K562 (cell line): Measurements from ENCODE around the gene ZSWIM4. TPM values are rescaled to one million over a fixed set of nuclear protein-coding genes. Genes with fewer than 3 reads are reported as not detected.

ENCODE experiments used
- BCLAF1 ChIP-seq, 2 experiments: fragments of 450-650 bp in 1 of 2; IDR thresholded peaks; 2 replicates each; pipeline ENCODE4 v1.6.1; 2011 to 2017; ENCODE audit warnings: low read depth in 2 of 2, antibody characterized with exemption in 1 of 2, borderline replicate concordance in 1 of 2, low read length in 1 of 2, mild to moderate bottlenecking in 1 of 2, mixed read lengths in 1 of 2; ENCODE audit not compliant: control insufficient read depth in 1 of 2
- BCOR ChIP-seq: fragments of 450-650 bp; IDR thresholded peaks from 2 replicates; pipeline ENCODE4 v1.6.1; 2016
- BDP1 ChIP-seq: IDR thresholded peaks from 3 replicates; pipeline ENCODE4 v1.6.1; 2011; ENCODE audit not compliant: insufficient read length, insufficient read depth
- BRCA1 ChIP-seq, 2 experiments: fragments of 450-650 bp in 1 of 2; sonication (generic) in 1 of 2; formaldehyde crosslinking in 1 of 2; IDR thresholded peaks; 2 replicates each; pipeline versions ENCODE4 v1.5.0 to v1.6.1; 2017 to 2020; ENCODE audit warnings: mild to moderate bottlenecking in 1 of 2, missing genetic modification reagents in 1 of 2
- CEBPB ChIP-seq: fragments of 450-650 bp; IDR thresholded peaks from 2 replicates; pipeline ENCODE4 v1.6.1; 2016; ENCODE audit warnings: missing genetic modification characterization, missing compliant biosample characterization
- CEBPG ChIP-seq, 3 experiments: fragments of 200-800 bp in 1 of 3; sonication (Bioruptor generic) in 1 of 3; sonication (generic) in 1 of 3; formaldehyde crosslinking in 1 of 3; IDR thresholded peaks in 2 of 3; conservative IDR thresholded peaks in 1 of 3; 2 replicates each; pipeline versions ENCODE4 v1.6.1 to v1.8.0; 2016 to 2022; ENCODE audit warnings: missing compliant biosample characterization in 2 of 3, missing genetic modification characterization in 2 of 3, mild to moderate bottlenecking in 1 of 3, missing genetic modification reagents in 1 of 3
- CREBBP ChIP-seq: IDR thresholded peaks from one replicate; pipeline ENCODE4 v1.6.1; 2012; ENCODE audit warnings: low read depth, mild to moderate bottlenecking, control low read depth, inconsistent platforms, low read length
- FOXK1 ChIP-seq: sonication (generic); formaldehyde crosslinking; IDR thresholded peaks from 2 replicates; pipeline ENCODE4 v1.8.0; 2022; ENCODE audit warnings: missing genetic modification reagents, mild to moderate bottlenecking, borderline replicate concordance
- GTF2B ChIP-seq: IDR thresholded peaks from 2 replicates; pipeline ENCODE4 v1.6.1; 2011; ENCODE audit not compliant: insufficient read length; ENCODE audit errors: extremely low read depth
- IFI16 ChIP-seq: fragments of 250-450 bp; sonication (Bioruptor Pico); IDR thresholded peaks from 2 replicates; pipeline ENCODE4 v2.1.2; 2022; ENCODE audit warnings: mild to moderate bottlenecking, inconsistent platforms
- NCOA1 ChIP-seq: fragments of 450-650 bp; IDR thresholded peaks from 2 replicates; pipeline ENCODE4 v1.6.1; 2016; ENCODE audit warnings: low read depth
- RBM25 ChIP-seq: fragments of 200-400 bp; formaldehyde crosslinking; IDR thresholded peaks from 2 replicates; pipeline ENCODE4 v1.6.1; 2018; ENCODE audit warnings: low read length, low read depth, moderate library complexity; ENCODE audit not compliant: severe bottlenecking
- RBM34 ChIP-seq: fragments of 200-400 bp; formaldehyde crosslinking; IDR thresholded peaks from 2 replicates; pipeline ENCODE4 v1.6.1; 2018; ENCODE audit warnings: low read length, borderline replicate concordance; ENCODE audit not compliant: insufficient read depth
- SMAD1 ChIP-seq: fragments of 150-350 bp; IDR thresholded peaks from 2 replicates; pipeline ENCODE4 v1.6.1; 2014; ENCODE audit warnings: low read length, low read depth; ENCODE audit not compliant: partially characterized antibody
- TAL1 ChIP-seq: fragments of 450-650 bp; IDR thresholded peaks from 2 replicates; pipeline ENCODE4 v1.6.1; 2016; ENCODE audit warnings: mild to moderate bottlenecking
- TGIF2 ChIP-seq: sonication (generic); formaldehyde crosslinking; IDR thresholded peaks from 2 replicates; pipeline ENCODE4 v1.8.1; 2022; ENCODE audit warnings: mild to moderate bottlenecking, missing genetic modification reagents, moderate library complexity
- TRIM24 ChIP-seq, 2 experiments: fragments of 450-650 bp; IDR thresholded peaks; 2 replicates each; pipeline ENCODE4 v1.6.1; 2016
- ZBTB17 ChIP-seq: fragments of 450-650 bp; formaldehyde crosslinking; IDR thresholded peaks from 2 replicates; pipeline ENCODE4 v1.4.0; 2020; ENCODE audit warnings: mild to moderate bottlenecking
- ZBTB8A ChIP-seq: fragments of 450-650 bp; IDR thresholded peaks from 2 replicates; pipeline ENCODE4 v1.6.1; 2018; ENCODE audit warnings: mild to moderate bottlenecking, moderate library complexity; ENCODE audit not compliant: partially characterized antibody
- ZNF12 ChIP-seq: sonication (generic); formaldehyde crosslinking; IDR thresholded peaks from 2 replicates; pipeline ENCODE4 v1.4.0; 2020; ENCODE audit warnings: mild to moderate bottlenecking, missing genetic modification reagents
- ZNF449 ChIP-seq: fragments of 250-450 bp; sonication (Bioruptor Pico); IDR thresholded peaks from 2 replicates; pipeline ENCODE4 v1.8.0; 2022; ENCODE audit warnings: moderate library complexity, mild to moderate bottlenecking, inconsistent platforms
- ZNF695 ChIP-seq: fragments of 450-650 bp; formaldehyde crosslinking; IDR thresholded peaks from 2 replicates; pipeline ENCODE4 v1.4.0; 2020; ENCODE audit warnings: mild to moderate bottlenecking, moderate library complexity
- ZSCAN32 ChIP-seq: fragments of 450-650 bp; formaldehyde crosslinking; IDR thresholded peaks from 2 replicates; pipeline ENCODE4 v1.4.0; 2020; ENCODE audit warnings: mild to moderate bottlenecking, moderate library complexity
- polyA plus RNA-seq, 8 experiments: library from polyadenylated mRNA; depleted of rRNA in 4 of 8; stranded (reverse) in 5 of 8; unstranded in 3 of 8; fragments of >200 nt; fragmentation: Nextera tagmentation in 2 of 8; fragmentation: Illumina TruSeq in 1 of 8; extraction: Ambion mirVana in 2 of 8; extraction: Trizol in 1 of 8; gene quantifications; 2 replicates each; pipeline versions ENCODE4 v1.2.1 to v1.2.3, GENCODE V29; 2011 to 2014; ENCODE audit warnings: inconsistent platforms in 1 of 8, missing spikeins in 1 of 8
- total RNA-seq, 7 experiments: library from RNA; depleted of rRNA in 6 of 7; stranded (reverse); fragments of >200 nt in 6 of 7; fragmentation: Illumina TruSeq in 2 of 7; extraction: Trizol in 2 of 7; gene quantifications; 2 replicates each; pipeline versions ENCODE4 v1.2.1 to v1.2.3, GENCODE V29; 2011 to 2021; ENCODE audit warnings: low replicate concordance in 1 of 7

Gene ZSWIM4
- total and polyA plus RNA-seq, 9 of the 15 experiments (the other 6 are each of a cell fraction or from before 2014, with no cell fraction given): 0.25 to 3.7 (median 0.79) TPM; not detected in 2

- TF ChIP-seq BCLAF1 (IDR thresholded peaks at IDR 0.05; ENCODE audit: borderline replicate concordance in 1 of 2, control insufficient read depth in 1 of 2, low read depth in 2 of 2, low read length in 1 of 2) (no peak), ZNF12 (CRISPR knock-in tag) (no peak), ZBTB17 (CRISPR knock-in tag) (no peak), ZBTB8A (no peak), GTF2B (no peak), CEBPG (CRISPR knock-in tag; IDR thresholded peaks at IDR 0.05) (no peak), CEBPG (tag; conservative IDR thresholded peaks at IDR 0.05 in 1 of 2, IDR thresholded peaks at IDR 0.05 in 1 of 2) (no peak), BDP1 (no peak), CEBPB (tag) (peak; percentile 37; the same call in 1 of the 2 replicates), CREBBP (no peak), ZNF449 (CRISPR knock-in tag) (no peak), FOXK1 (CRISPR knock-in tag) (peak; percentile 69; the same call in 1 of the 2 replicates), ZSCAN32 (CRISPR knock-in tag) (no peak), ZNF695 (CRISPR knock-in tag) (no peak), IFI16 (CRISPR knock-in tag) (no peak), TAL1 (no peak), RBM25 (peak; percentile 100), NCOA1 (no peak), TRIM24 (IDR thresholded peaks at IDR 0.05) (no peak), BCOR (no peak), BRCA1 (IDR thresholded peaks at IDR 0.05) (no peak), BRCA1 (CRISPR knock-in tag; IDR thresholded peaks at IDR 0.05) (0 out of 2 replicates have a peak, but pooled peaks have one; percentile 21), SMAD1 (peak; percentile 12), TGIF2 (no peak), RBM34 (0 out of 2 replicates have a peak, but pooled peaks have one; percentile 60)
These were observed 38.3 kb downstream of the ZSWIM4 start (continued) for GRCh38 chr19:13833330-13834243.
